D721Med (cell line): ENCODE data around the gene STK4.

Experiments
- DNase-seq: peaks from one replicate; pipeline ENCODE4 v3.0.0; 2011; ENCODE audit warnings: low spot score; ENCODE audit not compliant: insufficient read length
- FAIRE-seq: peaks from 2 replicates; lab custom pipeline; 2011; peaks lifted over from hg19 to GRCh38; lab: Jason Lieb, UNC
- TF ChIP-seq, protein P1 (sequence below): IDR thresholded peaks from 2 replicates; pipeline ENCODE4 v1.5.1; 2012; ENCODE audit warnings: mild to moderate bottlenecking, control low read depth; ENCODE audit not compliant: insufficient read depth; ENCODE audit errors: missing control alignments

STK4 gene

GRCh38 chr20:45115829-45116228, 149.5 kb downstream of the STK4 start:
- TF ChIP-seq, protein P1, sequence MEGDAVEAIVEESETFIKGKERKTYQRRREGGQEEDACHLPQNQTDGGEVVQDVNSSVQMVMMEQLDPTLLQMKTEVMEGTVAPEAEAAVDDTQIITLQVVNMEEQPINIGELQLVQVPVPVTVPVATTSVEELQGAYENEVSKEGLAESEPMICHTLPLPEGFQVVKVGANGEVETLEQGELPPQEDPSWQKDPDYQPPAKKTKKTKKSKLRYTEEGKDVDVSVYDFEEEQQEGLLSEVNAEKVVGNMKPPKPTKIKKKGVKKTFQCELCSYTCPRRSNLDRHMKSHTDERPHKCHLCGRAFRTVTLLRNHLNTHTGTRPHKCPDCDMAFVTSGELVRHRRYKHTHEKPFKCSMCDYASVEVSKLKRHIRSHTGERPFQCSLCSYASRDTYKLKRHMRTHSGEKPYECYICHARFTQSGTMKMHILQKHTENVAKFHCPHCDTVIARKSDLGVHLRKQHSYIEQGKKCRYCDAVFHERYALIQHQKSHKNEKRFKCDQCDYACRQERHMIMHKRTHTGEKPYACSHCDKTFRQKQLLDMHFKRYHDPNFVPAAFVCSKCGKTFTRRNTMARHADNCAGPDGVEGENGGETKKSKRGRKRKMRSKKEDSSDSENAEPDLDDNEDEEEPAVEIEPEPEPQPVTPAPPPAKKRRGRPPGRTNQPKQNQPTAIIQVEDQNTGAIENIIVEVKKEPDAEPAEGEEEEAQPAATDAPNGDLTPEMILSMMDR: no peak

DNA sequence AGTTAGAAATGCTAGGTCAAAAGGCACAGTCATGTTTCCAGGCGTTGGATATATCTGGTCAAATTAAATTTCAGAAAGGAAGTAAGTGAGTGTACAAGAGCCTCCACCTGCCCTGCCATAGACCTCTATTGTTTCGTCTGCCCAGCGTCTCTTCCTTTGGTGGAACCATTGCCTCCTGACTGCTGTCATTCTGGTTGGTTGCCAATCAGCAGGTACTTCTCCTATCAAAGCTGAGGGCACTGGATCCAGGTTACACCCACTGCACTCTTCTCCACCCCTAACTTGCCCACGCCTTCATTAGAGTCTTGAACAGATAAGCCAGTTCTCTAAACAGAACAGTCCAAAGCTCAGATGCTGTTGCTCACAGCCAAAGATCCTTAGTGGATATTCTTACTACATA, 151.3 kb downstream of the STK4 start:
- TF ChIP-seq, protein P1: no peak
- DNase-seq (no peak), FAIRE-seq (no peak)

More at GRCh38 chr20:45115829-45116228, 149.5 kb downstream of the STK4 start:
- DNase-seq (no peak), FAIRE-seq (no peak)

DNA sequence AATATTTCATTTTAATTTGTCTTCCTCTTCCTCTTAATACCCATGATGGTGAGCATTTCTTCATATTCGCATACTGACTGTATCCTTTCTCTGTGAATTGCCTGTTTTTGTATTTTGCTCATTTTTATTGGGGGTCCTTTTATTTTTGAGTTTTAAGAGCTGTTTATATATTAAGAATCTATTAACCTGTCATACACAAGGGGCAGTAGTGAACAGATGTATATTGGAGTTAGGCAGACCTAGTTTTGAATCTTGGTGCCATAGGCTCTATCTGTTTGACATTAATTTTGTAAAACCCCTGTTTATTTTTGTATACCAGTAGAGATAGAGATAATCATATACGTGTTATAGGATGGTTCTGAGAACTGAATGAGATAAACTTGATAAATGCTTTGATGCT, 151.7 kb downstream of the STK4 start:
- DNase-seq (no peak), FAIRE-seq (no peak)
- TF ChIP-seq, protein P1: no peak

GRCh38 chr20:45119556-45120266, 153.4 kb downstream of the STK4 start:
- TF ChIP-seq, protein P1: no peak
- DNase-seq (no peak), FAIRE-seq (no peak)

DNA sequence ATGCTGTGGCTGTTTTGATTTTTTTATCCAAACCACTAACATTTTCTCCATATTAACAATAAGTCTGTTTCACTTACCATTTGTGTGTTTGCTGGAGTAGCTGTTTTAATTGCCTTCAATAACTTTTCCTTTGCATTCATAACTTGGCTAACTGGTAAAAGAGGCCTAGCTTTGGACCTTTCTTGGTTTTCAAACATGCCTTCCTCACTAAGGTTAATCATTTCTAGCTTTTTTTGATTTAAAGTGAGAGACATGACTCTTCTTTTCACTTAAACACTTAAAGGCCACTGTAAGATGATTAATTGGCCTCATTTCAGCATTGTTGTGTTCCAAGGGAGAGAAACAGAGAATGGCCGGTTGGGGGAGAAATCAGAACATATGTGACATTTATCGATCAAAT, 155.1 kb downstream of the STK4 start:
- TF ChIP-seq, protein P1: no peak
- no peak for FAIRE-seq
- no peak for DNase-seq

DNA sequence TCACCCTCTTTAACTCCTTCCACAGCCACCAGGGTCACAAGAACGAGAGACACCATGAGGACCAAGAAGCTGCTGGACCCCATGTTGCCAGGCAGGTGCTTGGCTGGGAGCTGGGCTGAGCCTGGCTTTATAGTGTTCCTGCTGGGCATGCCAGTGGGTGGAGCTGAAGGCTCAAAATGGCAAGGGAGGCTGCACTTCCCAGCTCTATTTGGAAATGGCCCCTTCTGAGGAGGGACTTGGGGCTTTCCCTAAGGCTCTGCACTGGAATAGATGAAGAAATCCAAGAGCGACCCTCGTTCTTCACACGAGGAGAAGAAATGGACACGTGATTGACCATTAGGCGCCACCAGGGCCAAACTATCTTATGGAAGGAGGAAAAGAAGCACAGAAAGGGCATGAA, 158.1 kb downstream of the STK4 start, which contains the start of gene WFDC12:
Gene WFDC12, minus strand, starts transcription at position 101 of the 400 bp plus-strand sequence. Its CDS starts 18 bp downstream, at position 83.
- TF ChIP-seq, protein P1: no peak
- DNase-seq (no peak), FAIRE-seq (no peak)

DNA sequence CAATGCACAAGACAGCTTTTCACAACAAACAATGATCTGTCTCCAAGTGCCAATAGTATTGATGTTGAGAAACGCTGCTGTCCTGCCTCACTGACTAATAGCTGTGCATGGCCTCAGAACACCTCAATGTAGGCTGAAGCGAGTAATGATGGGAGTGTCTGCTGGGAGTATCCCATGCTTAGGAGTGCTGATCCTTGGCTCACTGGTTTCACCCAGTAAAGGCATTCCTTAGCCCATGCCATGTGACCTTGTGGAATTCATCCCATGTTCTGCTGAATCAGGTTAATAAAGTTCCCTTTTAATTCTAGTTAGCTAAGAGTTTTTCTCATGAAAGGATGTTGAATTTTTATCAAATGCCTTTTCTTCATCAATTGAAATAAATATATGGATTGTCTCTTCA, 161.8 kb downstream of the STK4 start:
- FAIRE-seq (no peak), DNase-seq (no peak)
- TF ChIP-seq, protein P1: no peak
